ENCODE measurements around the gene CHCHD1.
"Not testable (repeated sequence)": the region's sequence is repeated elsewhere in the genome, so short reads cannot be mapped to it uniquely, and the experiment has no call there.

CHCHD1 gene

DNA sequence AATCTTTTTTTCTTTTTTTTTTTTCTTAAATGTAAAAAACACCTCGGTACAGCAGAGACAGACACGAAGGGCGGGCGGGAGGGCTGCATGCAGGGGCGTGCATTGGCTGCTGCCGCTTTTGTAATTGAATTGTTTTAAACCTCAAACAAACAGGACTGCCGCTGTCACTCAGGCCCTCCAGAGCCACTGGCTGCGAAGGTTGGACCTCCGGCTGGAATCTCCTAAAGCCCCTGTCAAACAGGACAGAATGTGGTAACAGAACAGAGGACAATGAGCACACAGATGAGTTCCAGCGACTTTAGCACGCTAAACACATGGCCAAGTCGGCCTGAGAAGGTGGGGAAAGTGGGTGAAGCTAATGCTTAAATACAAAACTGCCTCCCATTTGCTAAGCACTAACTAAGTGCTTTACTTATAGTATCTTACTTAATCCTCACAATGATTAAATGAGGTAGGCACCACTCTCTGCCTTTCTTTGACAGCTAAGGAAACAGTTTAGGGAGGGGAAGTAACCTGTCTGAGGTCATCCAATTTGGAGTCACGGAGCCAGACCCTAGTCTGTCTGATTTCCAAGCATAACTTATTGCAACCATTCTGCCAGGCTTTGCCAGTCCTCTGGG lies 32.5 kb downstream of the CHCHD1 start:
- no peak for ATAC-seq

DNA sequence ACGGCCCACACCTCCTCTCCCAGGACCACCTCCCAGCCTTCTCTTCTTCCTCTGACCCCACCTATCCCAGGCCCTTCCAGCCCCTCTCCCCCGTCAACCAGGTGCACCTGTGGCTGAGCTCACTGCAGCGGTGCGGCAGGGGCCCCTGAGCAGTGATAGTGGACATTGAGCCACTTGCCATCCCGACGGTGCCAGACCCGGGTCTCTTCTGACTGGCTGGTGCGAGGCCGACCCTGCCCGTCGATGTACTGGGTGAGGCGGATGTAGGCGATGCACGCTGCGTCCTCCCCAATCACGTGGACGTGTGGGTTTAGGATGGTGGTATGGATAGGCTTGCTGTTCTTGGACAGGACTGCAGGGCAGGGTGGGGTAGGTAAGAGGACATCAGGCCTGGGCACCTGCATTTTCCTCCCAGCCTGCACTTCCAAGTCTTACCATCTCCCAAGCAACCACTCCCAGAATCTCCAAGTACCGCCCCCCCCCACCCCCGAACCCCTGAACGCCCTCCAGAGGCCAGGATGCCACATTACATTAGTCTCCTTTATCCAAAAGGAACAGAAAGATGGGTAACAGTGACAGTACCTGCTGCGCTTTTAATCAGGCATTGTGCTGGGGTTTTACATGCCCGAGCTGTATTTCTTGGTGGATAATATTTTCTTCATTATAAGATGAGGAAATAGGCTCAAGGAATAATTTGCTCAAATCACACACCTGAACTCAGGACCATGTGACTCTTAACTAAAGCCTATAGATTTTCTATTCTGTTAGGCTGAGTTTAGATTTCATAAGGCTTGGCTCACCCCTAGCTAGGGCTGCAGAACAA lies 33.3 kb downstream of the CHCHD1 start:
- ATAC-seq, result no peak

- no peak for ATAC-seq
Observed at GRCh38 chr10:73815719-73816030, 33.8 kb downstream of the CHCHD1 start.

- no peak for ATAC-seq
Observed at GRCh38 chr10:73816917-73817729, 35.3 kb downstream of the CHCHD1 start.

- no peak for ATAC-seq
Observed at GRCh38 chr10:73817826-73818225, 36.0 kb downstream of the CHCHD1 start.

GRCh38 chr10:73818402-73818801 lies 36.6 kb downstream of the CHCHD1 start:
- ATAC-seq, result no peak

GRCh38 chr10:73819081-73819480 lies 37.2 kb downstream of the CHCHD1 start:
- no peak for ATAC-seq

DNA sequence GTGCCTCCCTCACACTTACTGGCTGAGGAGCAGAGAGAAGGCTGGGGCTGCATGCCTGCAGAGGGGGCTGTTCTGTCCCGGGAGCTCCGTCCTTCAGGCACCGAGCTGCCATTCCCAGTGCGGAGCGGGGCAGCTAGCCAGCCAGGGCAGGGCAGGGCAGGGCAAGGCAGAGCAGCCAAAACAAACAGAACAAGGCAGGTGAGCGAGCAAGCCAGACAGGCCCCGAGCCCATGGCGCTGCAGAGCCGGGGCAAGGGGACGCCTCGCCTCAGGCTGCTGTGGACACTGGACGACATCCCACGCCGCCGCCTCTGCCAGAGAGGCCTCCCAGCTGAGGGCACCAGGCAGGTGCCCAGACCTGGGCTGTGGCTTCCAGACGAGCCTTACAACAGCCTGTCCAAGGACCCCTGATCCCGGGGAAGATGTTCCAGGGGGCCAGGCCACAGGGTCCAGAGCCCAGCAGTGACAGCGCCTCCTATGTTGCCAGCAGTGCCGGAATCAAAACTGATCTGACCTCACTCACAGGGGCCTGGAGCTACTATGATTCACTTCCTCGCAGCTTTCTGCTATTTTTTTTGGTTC lies 37.8 kb downstream of the CHCHD1 start:
- no peak for ATAC-seq

DNA sequence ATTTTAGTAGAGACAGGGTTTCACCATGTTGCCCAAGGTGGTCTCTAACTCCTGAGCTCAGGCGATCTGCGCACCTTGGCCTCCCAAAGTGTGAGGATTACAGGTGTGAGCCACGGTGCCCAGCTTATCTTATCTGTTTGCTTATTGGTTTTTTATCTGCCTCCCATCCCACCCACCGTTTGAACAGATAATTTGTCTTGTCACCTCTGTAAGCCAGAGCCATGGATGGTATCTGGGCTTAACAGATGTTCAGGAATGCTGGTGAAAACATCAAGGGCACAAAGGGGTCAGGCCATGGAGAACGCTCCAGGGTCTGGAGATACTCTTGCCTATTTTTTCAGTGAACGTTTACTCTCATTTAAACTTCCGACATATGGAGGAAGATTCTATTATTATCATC lies 41.5 kb downstream of the CHCHD1 start:
- no peak for ATAC-seq

- ATAC-seq, result no peak
Observed at GRCh38 chr10:73824146-73824725, 42.4 kb downstream of the CHCHD1 start.

- ATAC-seq, result no peak
Observed at GRCh38 chr10:73827346-73828089, 45.7 kb downstream of the CHCHD1 start.

DNA sequence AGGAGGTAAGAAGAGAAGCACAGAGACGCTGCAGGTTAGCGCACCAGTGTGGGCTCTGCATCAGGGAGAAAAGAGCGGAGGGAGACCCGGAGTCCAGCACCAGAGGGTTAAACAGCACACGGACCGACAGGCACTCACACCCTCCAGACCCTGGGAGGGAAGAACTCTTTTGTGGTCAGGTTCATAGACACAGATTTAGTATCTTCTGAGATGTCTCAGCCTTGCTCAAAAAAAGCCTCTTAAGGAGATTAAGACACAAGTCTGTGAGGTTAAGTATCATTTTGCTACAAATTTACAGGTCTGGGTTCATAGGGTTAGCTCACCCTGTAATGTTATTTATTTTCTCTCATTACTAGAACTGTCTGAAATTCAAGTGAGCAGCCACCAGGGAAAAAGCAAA lies 46.3 kb downstream of the CHCHD1 start:
- no peak for ATAC-seq

- ATAC-seq, result not testable (repeated sequence)
Observed at GRCh38 chr10:73829090-73829489, 47.2 kb downstream of the CHCHD1 start.

All from activated CD4-positive, CD25-positive, alpha-beta regulatory T cell treated with anti-CD3 and anti-CD28 coated beads, Interleukin-2, amount 50 U/mL, for 24 hours (primary cell).